Kidney capillary endothelial cell (primary cell): ENCODE data around the gene KLRD1.
"Not testable (repeated sequence)": the region's sequence is repeated elsewhere in the genome, so short reads cannot be mapped to it uniquely, and the experiment has no call there.

ENCODE experiments used
- DNase-seq: peaks from one replicate; pipeline ENCODE4 v3.0.0-alpha.2; 2018; ENCODE audit warnings: low spot score

Gene KLRD1, protein sequence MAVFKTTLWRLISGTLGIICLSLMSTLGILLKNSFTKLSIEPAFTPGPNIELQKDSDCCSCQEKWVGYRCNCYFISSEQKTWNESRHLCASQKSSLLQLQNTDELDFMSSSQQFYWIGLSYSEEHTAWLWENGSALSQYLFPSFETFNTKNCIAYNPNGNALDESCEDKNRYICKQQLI

DNA sequence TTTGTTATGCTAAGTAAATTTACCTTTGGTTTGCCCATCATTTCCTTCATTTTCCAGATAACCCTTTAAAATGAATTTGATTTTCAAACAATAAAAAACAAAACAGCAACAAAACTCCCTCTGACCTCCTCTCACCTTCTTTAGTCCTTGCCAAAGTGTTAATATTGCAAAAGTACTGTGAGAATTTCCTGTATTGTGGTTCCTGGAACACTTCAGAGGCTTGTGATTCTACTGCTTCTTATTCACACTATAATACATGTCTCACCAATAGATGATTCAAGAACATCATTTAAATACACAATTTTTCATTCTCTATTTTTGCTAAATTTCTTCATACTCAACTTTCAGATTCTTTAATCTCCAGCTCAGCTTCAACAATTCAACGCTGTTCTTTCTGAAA is at the start of gene KLRD1:
Gene KLRD1, plus strand, starts transcription at position 241 of the 400 bp plus-strand sequence. CDS start 208 bp downstream, outside the sequence.
- DNase-seq, result no peak

DNA sequence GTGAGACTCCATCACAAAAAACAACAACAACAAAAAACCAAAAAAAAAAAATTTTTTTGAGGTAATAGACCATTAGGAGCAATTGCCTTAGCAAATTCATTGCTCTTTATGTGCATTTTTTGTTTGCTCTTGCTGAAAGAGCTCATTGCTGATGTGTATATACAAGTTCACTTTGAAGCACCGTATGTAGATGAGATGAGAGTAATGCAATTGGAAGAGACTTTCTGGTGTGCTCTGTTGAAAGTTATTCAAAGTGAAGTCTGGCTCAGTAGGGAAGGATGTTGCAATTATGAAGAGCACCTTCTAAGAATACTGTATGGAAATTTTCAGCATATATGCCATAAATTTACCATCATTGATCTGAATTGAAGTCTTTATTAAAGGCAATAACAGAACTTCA is 46.7 kb upstream of the KLRD1 start:
- DNase-seq, result no peak

DNA sequence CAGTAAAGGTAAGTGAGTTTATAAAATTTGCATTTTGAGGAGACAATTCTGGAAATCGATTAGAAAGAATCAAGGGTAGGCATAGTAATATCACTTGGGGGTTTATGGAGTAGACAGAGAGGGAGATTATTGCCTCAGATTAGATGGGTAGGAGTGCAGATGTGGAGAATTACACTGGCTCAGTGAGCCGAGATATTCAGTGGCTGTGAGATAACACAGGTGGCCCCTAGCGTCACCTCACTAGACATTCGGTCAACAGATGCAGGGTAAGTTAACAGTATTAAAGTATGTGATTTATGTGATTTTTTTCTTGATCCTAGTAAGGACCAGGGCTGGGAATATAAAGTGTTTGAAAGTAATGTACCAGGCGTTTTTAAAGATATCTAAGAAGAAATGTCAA is 39.6 kb upstream of the KLRD1 start:
- no peak for DNase-seq

DNA sequence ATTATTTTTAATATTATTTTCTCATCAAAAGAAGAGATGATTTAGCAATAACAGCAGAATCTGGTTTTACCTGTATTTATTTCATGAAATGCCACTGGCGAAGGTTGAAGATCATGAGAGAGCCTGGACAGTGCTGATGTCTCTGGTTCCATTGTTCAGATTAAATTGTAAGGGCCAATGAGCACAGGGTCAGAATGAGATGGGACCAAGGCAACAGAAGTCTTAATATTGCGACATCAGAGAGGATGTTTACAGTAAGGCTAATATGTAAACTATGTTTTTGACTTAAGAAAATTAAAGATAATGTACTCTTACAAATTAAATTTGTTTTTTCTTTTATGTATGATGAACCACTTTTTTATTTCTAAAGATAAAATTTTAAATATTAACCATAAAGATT is 35.2 kb upstream of the KLRD1 start:
- DNase-seq, result no peak

DNA sequence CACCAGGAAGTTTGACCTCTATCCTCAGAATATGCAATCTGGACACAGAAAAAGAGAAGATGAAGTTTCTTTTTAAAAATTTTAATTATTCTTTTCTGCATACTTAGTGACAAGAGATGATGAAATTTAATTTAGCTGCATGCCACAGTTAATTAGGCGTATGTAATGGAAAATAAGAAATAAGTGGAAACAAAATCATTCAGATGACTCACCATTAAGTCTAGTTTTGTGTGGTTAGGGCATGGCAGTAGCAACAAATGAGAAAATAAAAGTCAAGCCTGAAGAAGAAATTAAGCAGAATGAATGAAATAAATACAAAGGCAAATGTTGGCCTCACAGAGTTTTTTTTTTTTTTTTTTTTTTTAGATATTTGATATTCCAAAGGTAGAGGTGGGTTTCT is 30.9 kb upstream of the KLRD1 start:
- DNase-seq, result no peak

DNA sequence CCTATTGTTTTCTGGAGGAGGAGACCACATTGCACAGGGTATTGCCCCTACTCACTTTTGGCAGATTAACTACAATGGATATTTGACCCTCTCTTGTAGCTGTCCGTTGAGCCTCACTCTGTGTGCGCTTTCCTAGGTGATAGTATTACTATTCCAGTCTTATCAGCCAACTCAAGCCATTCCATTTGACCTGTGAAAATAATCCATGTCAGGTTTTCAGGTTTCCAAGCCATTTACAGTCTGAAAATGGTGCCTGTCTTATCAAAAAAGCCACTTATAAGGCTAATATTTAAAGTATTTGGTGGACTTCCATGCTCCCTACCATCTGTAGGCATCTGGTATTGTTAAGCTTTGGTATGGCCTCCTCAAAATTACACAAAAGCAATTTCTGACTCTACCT is 29.6 kb upstream of the KLRD1 start:
- no peak for DNase-seq

DNA sequence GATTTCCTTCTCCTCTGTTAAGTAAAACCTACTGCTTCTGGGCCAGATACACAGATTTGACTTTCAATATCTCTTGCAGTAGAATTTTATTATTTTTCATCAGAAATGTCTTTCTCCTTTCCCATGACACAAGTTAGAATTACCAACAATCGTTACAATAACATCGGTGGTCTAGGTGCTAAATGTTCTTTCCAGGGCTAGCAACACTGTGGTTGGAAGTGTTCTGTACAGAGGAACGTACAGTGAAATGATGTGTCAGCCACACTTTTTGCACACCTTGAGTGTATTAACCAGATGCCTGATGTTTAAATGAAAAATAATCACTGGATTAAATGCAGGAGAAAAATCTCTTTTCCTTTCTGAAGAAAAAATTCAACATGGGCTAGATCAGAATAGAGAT is 27.7 kb upstream of the KLRD1 start:
- no peak for DNase-seq

DNA sequence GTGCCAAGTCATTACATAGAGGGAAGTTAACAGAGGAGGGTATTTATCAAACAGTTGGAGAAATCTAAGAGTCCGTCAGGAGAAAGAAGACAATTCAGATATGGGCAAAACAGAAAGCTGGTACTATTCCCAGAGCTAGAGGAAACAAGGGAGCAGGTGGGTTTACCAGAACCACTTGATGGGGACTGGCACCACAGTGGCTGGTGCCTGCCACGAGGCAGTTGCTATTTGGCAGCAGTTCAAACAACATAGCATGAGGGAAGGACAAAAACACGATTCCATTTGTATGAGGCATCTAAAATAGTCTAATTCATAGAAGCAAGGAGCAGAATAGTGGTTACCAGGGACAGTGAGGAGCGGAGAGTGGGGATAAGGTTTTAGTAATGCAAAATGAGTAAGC is 24.6 kb upstream of the KLRD1 start:
- no peak for DNase-seq

DNA sequence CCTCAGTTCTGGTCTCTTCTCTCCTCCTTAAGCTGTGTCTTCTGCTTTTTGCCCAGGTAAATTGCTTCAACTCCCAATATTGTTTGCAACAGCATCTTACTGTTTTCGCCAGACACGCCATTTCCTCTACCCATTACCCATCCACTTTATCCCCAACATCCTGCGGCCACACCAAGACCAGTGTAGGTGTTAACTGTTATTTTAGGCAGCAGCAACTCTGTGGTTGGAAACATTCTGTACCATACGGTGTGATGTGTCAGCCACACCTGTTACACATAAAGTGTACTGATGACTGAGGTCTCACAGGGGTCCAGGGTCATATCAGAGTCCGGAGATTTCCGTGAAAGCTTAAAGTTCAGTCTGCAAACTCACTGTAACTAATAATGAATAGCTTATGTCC is 21.8 kb upstream of the KLRD1 start:
- no peak for DNase-seq

DNA sequence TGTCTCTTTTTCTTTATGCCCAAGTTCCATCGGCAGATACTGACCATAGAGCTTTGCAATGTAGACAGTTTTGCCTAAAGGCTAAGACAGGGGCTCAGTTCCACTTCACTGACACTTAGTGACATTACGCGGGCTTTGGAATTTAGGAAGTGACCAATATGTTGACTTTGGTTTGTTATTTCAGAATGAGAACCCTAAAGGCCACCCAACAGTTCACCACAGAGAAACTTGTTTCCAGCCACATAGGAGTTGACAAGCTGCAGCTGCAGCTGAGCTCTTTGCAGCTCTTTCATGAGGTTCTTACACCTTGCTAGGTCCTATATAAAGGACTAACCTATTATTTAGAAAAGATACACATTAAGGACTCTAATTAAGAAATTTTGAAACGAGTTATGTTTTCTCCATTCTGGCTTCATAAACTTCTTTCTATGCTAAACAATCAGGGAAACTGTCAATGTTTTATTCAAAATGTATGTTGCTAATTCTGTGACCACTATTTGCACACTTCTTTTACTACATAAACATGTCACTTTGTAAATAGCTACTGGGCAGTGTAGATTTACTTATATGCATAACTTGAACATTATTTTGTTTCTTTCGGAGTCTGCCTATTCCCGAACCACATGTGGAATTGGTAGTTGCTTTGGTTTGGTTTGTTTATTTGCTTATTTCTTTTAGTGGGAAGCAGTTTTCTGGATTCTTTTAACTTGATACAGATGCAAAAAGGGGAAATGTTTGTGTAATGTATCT is 18.5 kb upstream of the KLRD1 start:
- DNase-seq, result no peak

DNA sequence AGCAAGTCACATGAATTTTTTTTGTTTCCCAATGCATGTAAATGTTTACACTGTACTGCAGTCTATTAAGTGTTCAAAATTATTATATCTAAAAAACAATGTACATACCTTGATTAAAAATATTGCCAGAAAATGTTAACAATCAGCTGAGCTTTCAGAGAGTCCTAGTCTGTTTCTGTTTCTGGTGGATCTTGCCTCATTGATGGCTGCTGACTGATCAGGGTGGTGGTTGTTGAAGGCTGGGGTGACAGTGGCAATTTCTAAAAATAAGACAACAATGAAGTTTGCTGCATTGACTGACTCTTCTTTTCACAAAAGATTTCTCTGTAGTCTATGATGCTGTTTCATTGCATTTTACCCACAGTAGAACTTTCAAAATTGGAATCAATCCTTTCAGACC is 16.6 kb upstream of the KLRD1 start:
- no peak for DNase-seq

DNA sequence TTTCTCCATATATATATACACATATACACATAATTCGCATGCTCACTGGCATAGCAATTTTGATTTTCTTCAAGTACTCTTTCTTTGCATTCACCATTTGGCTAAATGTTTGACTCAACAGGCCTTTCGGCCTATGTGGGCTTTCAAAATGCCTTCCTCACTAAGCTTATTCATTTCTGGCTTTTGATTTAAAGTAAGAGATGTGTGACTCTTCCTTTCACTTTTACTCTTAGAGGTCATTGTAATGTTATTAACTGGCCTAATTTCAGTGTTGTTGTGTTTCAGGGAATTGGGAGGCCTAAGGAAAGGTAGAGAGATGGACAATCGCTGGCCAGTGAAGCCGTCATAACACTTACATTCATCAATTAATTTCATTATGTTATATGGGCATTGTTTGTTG is 14.5 kb upstream of the KLRD1 start:
- DNase-seq, result no peak

DNA sequence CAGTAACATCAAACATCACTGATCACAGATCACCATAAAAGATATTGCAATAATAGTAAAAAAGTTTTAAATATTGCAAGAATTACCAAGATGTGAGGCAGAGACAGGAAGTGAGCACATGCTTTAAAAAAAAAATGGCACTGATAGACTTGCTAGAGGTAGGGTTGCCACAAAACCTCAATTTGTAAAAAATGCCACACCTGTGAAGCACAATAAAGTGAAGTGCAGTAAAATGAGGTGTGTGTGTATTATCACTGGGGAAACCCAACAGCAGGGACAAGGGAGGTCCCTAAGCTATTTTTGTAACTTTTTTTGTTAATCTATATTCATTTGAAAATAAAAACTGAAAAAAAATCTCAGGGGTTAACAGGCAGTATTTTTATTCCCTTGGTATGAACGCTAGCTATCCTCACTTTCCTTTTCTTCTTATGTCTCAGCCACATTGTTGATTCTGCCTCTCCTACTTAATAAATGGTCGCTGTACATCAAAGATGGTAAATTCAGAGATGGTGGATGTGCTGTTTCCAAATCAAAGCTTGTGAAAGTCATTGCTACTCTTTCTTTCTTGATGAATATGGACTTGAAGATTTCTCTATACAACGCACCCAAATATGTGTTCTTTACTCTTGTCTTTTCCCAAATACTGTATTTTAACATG is 14.0 kb upstream of the KLRD1 start:
- DNase-seq, result no peak

DNA sequence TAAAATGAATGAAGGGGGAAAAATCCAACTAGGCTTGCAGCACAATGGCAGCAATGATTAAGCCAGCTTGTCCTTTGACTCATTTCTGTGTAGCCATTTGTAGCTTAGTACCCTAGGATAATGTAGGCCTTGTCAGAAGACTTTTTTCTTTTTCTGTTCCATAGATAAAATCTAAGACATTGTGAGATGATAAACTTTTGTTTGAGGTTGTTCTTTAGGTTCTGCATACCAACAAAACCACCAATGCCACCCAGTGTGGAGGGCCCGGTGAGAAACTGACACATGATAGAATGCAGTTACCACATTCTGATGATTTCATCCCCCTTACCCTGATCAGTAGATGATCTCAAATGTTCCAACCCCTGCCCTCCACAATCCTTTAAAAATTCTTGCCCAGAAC is 6.6 kb upstream of the KLRD1 start:
- DNase-seq, result no peak

DNA sequence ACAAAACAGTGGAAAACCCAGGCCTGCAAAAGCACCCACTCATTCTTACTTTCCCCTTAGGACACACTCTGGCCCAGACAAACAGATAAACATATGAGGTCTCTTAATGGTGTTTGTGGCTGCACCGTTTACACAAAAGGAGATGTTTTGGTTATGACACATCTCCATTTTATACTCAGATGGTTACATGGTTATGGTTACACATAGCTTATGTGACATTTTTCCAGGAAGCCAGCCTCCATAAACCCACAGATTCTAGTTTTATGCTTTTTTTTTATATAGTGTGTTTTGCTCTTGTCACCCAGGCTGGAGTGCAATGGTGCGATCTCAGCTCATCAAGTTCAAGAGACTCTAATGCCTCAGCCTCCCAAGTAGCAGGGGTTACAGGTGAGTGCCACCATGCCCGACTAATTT is 3.5 kb upstream of the KLRD1 start:
- DNase-seq, result no peak

DNA sequence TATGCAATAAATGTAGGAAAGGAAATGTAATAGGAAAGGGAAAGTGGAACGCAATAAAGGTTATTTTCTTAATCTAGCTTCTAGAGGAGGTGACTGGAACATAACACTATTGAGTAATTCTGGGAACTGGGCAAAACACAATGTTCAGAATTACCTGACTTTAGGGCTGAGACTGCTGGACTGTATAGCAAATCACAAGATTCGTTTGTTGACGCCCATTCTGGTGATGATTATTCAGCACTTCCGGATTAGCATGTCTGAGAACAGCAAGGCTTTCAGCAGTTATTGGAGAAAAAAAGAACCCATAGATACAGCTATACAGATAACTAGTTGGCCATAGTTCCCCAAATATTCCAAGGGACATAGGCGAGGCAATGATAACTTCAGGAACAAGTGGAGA is 2.3 kb upstream of the KLRD1 start:
- no peak for DNase-seq

DNA sequence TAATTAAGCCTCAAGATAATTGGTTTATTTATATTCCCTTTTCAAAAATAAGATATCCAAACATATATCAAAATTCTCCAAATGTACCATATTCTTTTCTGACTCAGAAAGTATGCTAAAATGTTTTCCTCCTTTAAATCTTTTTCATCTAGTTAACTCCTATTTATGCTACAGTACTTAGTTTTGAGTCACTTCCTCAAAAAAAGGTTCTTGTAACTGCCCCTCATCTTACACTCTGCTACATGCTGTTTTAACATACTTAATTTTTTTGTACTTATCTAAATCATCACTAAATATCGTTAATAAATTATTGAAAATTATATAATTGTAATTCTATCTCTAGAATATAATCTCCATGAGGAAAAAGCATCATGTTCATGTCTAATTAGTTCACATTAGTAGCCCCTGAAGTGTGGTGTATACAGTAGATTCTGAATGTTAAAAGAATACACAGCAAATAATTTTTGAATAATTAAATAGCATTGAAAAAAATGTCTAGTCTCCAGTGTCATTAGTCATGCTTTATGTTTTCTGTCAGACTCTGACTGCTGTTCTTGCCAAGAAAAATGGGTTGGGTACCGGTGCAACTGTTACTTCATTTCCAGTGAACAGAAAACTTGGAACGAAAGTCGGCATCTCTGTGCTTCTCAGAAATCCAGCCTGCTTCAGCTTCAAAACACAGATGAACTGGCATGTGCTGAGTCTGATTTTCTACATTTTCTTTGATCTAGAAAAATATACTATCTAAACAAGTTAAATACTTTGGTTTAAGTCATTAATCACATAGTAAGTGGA is 3.5 kb downstream of the KLRD1 start:
- DNase-seq, result no peak

DNA sequence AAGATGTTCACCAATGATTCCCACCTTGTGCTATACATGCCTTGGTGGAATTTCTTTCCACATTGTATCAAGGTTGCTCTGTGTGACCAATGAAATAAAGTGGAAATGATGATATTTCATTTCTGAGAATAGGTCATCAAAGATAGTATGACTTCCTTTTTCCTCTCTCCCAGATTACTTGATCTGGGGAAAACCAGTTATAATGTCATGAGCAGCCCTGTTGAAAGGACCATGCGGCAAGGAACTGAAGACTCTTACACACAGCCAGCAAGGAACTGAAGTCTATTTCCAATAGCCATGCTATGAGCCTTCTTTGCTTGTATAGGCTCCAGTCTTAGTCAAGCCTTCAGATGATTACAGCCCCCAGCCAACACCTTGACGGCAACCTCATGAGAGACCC is 11.7 kb downstream of the KLRD1 start:
- no peak for DNase-seq

DNA sequence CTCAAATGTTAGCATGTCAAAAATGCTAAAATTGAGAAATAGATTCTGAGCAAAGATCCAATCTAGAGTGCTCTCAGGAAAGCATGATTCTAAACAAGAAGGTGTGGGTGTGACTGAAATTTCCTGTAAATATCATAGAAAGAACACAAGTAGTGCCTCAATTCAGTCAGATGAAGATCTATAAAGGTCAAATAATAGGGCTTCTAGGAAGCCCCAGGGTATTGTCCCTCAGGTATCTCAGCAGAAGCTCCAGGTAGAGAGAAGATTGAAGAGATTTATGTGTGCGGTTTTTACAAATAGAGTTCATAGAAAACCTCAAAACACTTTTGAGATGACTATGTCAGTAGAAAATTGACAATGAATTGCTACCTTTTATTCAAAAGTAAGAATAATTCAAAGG is 13.0 kb downstream of the KLRD1 start:
- no peak for DNase-seq

DNA sequence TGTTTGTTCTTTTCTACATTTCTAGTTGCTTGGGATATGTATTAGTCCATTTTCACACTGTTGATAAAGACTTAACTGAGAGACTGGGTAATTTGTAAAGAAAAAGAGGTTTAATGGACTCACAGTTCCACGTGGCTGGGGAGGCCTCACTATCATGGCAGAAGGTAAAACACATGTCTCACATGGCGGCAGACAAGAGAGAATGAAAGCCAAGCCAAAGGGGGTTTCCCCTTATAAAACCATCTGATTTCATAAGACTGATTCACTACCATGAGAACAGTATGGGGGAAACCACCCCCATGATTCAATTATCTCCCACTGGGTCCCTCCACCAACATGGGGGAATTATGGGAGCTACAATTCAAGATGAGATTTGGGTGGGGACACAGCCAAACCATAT is 21.0 kb downstream of the KLRD1 start:
- DNase-seq, result not testable (repeated sequence)

DNA sequence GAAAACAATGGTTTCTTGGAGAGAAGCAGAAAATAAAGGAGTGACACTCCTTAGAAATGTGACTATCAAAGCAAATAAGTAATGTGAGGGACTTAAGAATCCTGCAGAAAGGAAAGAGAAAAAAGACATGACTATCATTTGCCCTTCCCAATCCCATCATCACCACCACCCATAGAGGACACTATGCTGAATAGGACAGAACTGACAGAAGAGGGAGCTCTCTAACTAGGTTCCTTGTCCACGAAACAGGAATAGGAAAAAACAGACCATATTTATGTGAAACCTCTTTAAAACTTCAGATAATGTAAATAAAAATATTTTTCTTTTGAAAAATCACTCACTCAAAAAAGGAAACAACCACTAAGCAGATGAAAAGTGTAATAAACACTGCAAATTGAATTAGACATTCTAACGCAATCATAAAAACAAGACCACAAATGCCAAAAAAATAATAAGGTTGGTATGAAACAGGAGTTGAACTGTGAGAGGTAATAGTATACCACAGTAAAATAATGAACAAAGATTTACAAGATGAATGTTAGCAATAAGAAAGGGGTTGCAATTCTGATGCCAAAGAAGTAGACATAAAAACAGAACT is 24.1 kb downstream of the KLRD1 start:
- DNase-seq, result peak; percentile 50

DNA sequence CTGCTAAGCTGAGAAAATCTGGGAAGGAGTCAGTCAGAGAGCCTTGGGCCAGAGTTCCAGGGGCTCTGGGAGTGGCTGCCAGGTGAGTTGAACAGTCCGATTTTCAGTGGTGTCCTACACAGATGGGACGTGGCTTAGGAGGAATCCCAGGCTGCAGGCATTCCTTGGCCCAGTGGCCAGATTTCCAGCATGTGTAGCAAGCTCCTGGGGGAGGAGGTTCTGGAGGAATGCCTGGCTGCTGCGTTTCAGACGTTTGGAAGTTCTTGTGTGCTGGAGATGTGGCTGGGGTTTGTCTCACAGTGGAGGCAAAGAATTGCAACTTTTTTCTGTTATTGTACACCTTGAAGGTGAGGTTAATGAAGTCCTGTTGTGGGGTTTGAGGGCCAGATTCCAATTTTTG is 28.5 kb downstream of the KLRD1 start:
- not testable (repeated sequence) for DNase-seq
